Daoy (cell line): ENCODE results near the gene PLA2G10. TPM values are rescaled to one million over a fixed set of nuclear protein-coding genes. Genes with fewer than 3 reads are reported as not detected.
"Not testable (repeated sequence)": the region's sequence is repeated elsewhere in the genome, so short reads cannot be mapped to it uniquely, and the experiment has no call there.

ENCODE experiments used
- DNase-seq: peaks from one replicate; pipeline ENCODE4 v3.0.0-alpha.2; 2015; ENCODE audit warnings: low read depth
- total RNA-seq: library from RNA; depleted of rRNA; stranded (reverse); fragments of >200 nt; shearing (Covaris generic); gene quantifications from 2 replicates; pipeline ENCODE4 v1.2.3, GENCODE V29; 2014

Gene PLA2G10
- total RNA-seq, 1 experiment from 2014 or later: not detected

DNA sequence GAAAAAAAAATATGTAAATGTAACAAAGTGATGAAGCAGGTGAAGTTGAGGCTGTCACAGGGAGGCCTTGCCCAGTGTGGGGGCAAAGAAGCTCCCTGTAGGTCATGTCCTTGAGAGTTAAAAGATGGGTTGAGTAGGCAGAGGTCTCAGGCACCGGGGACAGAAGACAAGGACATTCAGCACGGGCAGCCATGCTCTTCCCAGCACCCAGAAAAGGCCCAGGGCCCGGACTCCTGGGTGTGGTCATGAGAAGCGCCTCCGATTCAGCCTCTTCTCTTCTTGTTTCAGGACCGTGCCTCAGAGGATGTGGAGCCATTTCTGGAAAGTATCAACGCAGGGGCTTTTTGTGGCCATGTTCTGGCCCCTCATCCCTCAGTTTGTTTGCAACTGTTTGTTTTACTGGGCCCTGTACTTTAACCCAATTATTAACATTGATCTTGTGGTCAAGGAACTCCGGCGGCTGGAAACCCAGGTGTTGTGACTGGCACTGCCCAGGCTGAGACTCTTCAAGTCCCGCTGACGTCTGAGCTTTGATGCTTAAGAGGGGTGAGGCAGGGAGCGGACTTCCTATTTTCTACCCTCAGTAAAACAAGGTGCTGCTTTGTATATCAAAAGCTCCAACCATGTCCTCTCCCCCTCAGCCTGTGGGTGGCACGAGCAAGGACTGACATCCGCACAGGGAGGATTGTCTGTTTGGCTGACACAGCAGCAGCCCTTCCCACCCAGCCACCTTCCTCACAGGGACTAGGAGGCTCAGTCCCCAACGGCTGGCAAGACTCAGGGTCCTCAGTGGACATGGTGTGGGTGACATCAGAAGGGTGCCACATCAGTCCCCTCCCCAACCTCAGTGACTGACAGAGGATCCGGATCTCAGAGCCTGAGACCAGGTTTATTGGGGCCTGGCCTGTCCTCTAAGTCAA is 26.5 kb downstream of the PLA2G10 start:
- no peak for DNase-seq

DNA sequence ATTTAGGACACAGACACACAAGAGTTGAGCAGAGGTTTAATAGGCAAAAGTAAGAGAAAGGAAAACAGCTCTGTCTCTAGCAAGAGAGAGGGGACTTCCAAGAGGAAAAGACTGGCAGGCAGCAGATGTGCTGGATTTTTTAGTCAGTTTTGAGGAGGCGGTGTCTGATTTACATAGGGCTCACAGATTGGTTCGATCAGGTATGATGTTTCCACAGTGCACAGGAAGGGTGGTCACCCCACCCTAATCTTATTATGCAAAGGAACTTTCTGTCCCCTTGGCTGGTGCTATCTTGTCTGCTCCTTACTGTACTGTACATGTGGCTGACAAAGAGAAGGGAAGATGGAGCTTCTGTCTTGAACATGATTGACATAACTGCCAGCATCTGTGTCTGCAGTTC is 36.0 kb downstream of the PLA2G10 start:
- DNase-seq: no peak

DNA sequence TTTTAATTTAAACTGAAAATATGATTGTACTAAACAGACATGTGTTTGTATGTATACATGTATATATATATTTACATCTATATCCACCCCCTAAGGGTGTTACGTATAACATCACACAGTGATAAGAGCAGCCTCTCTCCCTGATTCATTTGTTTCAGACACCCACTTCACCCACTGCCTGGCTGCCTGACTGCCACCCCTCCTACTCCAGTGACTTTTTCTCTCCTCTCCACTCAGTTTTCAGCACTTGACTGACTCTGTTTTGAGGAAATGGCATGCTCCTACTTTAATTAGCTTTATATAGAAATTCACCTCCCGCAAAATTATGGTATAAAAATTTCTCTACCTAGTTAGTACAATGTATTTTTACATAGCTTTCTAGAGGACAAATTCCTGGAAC is 41.4 kb downstream of the PLA2G10 start:
- no peak for DNase-seq

DNA sequence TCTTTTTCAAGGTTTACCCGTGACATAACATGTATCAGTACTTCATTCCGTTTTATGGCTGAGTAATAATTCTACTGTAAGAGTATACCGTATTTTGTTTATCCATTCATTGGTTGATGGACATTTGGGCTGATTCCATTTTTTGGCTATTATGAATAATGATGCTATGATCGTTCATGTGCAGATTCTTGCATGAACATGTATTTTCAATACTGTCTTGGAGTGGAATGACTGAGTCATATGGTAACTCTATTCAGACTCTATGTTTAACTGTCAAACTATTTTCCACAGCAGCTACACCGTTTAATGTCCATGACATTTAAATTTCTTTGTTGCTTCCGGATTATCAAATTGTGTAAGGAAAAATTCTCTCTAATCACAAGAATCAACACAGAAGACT is 43.5 kb downstream of the PLA2G10 start:
- no peak for DNase-seq

DNA sequence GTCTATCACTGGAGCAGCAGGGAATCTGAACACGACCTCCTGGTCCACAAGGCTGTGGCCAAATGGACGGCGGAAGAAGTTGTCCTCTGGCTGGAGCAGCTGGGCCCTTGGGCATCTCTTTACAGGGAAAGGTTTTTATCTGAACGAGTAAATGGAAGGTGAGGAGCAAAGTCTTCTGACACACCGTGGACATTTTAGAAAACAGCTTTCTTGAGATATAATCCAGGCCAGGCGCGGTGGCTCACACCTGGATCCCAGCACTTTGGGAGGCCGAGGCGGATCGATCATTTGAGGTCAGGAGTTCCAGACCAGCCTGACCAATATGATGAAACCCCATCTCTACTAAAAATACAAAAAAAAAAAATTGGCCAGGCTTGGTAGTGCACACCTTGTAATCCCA is 44.3 kb downstream of the PLA2G10 start:
- DNase-seq: no peak

DNA sequence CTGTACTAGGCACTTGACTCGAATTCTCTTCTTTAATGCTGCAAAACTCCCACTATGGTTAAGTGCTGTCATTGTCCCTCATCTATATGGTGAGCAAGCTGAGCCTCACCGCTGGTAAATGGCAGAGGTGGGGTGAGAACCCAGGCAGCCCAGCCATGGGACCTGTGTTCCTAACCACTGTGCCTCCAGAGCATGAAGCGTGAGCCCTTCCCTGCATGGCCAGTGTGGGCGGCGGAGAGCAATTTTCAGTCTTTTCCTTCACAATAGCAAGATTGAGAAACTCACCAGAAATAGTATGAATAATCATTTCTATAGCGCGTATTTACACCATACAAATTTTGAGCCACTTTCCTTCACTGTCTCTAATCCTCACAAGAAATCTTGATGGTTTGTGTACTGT is 52.2 kb downstream of the PLA2G10 start:
- DNase-seq: no peak

DNA sequence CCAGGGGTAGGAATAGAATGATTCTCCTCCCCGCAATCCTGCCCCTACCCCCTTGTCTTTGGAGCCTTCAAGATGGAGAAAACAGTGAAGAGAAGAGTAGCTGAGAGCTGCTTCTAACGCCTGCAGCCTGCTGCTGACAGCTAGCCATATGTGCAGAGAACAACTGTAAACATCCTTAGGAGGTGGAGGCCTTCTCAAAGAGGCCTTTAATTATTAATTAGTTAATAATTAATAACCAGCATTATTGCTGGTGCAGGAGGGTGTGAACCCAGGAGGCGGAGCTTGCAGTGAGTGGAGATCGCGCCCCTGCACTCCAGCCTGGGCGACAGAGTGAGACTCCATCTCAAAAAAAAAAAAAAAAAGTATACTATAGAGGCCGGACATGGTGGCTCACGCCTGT is 52.9 kb downstream of the PLA2G10 start:
- no peak for DNase-seq

DNA sequence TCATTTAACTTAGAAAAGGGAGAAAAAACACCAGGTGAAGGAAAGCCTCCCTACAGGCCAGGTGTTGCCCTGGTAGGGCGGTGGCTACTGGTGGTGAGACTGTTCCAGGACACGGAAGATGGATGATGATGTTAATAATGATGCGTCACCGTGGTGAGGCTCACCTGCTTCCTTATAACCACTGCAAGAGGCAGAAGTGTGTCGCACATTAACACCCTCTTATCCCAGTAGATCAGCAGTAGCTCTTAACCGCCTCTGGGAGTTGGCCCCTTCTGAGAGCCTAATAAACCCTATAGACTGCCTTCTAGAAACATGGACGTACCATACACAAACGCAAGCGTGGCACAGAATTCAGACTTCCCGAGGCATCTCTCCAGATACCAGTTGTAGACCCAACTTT is 53.6 kb downstream of the PLA2G10 start:
- DNase-seq: no peak

DNA sequence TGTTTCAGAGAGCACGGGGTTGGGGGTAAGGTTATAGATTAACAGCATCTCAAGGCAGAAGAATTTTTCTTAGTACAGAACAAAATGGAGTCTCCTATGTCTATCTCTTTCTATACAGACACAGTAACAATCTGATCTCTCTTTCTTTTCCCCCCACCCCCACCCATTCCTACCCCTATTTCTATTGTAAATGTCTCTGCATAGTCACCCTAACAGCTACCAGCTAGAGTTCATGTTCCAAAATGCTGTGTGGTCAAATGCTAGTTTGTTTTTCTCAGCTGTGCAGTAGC is 57.2 kb downstream of the PLA2G10 start:
- not testable (repeated sequence) for DNase-seq

DNA sequence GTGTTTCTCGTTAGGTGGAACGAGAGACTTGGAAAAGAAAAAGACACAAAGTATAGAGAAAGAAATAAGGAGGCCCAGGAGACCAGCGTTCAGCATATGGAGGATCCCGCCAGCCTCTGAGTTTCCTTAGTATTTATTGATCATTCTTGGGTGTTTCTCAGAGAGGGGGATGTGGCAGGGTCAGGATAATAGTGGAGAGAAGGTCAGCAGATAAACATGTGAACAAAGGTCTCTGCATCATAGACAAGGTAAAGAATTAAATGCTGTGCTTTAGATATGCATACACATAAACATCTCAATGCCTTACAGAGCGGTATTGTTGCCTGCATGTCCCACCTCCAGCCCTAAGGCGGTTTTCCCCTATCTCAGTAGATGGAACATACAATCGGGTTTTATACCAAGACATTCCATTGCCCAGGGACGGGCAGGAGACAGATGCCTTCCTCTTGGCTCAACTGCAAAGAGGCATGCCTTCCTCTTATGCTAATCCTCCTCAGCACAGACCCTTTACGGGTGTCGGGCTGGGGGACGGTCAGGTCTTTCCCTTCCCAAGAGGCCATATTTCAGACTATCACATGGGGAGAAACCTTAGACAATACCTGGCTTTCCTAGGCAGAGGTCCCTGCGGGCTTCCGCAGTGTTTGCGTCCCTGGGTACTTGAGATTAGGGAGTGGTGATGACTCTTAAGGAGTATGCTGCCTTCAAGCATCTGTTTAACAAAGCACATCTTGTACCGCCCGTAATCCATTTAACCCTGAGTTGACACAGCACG is 57.7 kb downstream of the PLA2G10 start:
- DNase-seq: not testable (repeated sequence)

DNA sequence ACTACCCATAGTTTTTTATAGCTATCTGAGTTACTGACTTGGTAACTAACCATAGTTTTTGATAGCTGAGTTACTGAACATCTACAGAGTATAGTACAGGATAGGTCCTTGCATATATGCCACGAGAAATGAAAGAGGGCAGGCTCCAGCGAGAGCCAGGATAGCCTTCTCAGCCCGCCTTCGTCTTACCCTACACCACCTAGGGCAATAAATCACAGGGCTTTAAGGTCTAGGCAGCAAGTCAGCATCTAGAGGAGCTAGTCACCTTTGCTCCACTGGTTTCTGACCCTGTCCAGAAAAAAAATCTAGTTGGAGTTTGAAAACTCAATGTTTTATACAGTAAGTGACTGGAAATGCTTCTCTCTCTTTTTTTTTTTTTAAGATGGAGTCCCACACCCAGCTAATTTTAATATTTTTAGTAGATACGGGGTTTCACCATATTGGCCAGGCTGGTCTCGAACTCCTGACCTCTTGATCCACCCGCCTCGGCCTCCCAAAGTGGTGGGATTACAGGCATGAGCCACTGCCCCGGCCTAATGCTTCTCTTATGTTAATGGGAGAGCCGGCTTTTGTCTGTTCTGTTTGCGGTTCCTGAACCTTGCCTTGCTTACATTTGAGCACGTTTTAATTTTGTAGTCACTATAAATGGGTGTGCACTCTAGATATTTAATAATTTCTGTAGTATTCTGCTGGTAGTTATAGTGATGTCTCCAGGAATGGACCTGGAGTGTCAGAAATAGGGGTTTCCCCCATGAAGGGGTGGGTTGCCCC is 58.5 kb downstream of the PLA2G10 start:
- DNase-seq: no peak

DNA sequence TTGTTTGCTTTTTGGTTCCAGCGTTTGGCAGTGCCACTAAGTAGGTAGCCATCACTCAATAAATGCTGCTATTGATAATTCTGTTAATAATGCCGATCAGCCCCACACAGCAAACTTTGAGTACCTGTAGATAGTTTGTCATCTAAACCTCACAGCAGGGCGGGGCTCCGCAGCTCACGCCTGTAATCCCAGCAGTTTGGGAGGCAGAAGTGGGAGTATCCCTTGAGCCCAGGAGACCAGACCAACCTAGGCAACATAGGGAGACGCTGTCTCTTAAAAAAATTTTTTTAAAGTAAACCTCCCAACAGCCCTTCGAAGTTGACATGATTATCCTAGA is 59.8 kb downstream of the PLA2G10 start:
- DNase-seq: no peak

DNA sequence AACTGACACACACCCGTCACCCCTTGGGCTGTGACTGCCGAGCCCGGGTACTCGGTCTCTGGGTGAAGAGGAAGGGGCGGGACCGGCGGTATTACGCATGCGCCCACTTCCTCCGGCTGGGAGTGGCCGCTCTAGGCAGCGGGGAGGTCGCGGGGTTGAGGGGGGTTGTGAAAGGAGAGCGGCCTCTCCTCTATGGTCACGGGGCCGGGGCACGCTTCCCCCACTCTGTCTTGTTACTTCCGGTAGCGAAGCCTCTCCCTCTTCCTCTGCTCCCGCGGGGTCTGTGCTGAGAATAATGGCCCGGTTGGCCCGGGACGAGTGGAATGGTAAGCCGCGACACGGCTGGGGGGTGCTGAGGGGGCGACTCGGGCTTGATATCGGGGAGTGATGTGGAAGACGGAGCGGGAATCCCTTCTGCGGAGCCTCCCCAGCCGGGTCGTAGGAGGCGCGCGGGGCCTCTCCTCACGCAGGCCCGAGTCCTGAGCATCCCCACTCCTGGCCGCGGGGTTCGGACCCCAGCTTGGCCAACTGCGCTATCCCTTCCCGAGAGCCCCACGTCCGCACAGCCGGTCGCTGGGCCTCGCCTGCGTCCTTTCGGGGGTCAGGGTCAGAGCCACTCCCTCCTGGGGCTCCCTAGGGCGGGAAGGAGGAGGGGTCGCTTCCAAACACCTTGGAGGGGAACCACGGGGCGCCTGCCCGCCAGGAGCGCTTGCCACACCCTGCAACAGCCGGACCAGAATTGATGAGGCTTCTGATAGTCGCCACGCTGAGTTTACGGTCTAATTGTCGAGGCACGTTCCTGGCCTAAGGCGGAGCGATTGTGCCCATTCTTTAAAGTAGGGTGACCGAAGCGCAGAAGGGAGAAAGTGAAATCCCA is 61.2 kb downstream of the PLA2G10 start, which contains the start of gene BFAR:
TSS of gene BFAR (plus strand) at position 259 of the 877 bp plus-strand sequence. CDS start 11,396 bp downstream, outside the sequence.
- DNase-seq: peak; percentile 99

DNA sequence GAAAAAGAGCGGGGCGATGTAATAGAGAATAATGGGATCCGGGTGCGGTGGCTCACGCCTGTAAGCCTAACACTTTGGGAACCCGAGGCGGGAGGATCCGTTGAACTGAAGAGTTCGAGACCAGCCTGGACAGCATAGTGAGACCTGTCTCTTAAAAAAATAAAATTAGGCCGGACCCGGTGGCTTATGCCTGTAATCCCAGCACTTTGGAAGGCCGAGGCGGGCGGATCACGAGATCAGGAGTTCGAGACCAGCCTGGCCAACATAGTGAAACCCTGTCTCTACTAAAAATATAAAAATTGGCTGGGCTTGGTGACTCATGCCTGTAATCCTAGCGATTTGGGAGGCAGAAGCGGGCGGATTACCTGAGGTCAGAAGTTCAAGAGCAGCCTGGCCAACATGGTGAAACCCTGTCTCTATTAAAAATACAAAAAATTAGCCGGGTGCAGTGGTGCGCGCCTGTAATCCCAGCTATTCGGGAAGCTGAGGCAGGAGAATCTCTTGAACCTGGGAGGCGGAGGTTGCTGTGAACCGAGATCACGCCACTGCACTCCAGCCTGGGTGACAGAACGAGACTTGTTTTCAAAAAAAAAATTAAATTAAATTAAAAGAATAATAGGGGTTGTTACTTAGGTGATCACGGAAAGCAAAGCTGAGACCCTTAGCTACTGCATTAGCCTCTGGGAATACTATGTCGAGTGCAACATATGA is 63.3 kb downstream of the PLA2G10 start:
- not testable (repeated sequence) for DNase-seq

DNA sequence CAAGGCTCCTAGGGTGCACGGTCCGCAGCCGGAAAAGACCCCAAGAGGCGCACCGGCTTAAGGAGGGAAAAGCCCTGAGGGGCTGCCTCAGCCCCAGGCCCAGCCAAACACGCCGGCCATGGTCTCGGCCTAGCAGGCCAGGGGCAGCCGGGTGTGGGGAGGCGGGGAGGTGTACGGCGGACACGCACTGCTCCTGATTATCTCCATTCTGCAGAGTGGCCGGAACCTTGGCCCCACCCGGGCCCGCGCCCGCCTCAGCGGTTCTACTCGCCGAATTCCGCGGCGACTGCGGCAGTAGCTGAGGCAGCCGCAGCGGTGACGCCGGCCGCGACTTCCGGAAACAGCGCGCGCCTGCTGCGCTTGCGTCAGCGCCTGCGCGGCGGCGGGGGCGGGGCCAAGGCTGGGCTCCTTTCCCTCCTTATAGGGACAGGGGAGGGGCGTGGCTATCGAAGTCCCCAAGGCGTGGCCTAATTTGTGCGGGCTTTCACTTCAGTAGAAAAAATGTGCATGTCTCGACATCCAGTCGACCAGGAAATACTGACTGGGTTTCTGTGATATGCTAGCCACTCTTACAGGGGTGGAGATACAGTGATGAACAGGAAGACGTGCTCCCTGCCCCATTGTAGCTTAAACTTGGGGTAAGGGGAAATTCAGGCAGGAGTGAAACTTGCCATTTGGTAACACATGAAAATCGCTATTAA is 64.0 kb downstream of the PLA2G10 start, which contains the start of gene PARN:
TSS of gene PARN (minus strand) at position 342 of the 701 bp plus-strand sequence. CDS start at position 207, 135 bp downstream.
- DNase-seq: peak; percentile 97

DNA sequence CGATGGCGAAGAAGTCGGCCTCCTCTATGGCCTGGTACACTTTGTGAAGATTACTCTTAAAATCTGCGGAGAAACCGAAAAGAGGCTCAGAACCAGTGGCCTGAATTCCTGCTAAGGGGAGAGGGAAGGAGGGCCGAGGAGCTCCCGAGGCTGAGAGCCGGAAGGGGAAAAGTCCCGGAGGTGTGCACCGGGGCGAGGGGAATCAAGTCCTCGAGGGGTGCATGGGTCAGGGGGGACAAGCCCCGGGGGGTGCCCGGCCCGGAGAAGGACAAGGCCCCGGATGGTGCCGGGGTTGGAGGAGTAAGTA is 64.5 kb downstream of the PLA2G10 start:
- no peak for DNase-seq

DNA sequence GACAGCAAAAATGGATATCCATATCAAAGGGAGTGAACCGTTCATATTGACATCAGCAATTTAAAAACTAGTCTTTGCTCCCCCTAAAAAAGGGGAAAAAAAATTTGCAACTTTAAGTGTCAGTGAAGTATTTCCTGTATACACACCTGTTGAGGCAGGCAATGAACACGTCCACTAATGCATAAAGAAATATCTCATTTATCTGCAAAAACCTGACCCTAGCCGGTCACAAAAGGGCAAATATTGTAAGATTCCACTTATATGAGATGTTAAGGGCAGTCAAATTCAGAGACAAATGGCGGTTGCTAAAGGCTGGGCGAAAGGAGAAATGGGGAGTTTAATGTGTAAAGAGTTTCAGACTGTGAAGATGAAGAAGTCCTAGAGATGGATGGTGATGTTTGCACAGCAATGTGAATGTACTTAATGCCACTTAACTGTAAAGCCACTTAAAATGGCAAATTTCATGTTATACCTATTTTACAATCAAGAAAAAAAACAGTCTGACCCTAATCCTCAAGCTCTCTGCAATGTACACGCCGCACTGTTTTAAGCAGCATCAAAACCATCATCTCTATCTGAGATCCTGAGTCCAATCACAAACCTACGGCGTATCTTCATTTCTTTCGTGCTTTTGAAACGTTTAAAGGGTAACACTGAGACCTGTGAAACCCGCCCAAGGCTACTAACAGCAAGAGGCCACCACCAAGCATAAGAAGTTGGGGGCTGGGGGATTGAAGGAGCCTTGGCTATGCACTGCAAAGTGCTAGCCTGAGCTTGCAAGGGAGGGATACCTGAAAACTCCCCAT is 65.1 kb downstream of the PLA2G10 start:
- no peak for DNase-seq

DNA sequence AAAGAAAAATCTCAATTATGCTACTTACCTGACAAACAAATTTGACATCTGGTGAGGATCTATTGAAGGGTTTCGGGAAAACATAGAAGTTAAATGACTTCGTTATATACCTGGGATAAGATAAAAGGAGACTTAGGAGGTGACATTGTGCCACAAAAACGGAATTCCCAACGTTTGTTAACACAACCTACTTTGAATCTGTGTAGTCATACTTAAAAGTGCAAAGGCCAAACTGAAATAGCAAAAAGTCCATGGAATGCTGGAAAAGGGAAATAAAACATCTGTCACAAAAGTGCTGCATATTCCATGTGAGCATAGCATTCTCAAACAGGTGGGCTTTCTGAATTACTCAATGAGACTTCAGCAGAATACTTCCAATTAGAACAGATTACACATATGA is 67.0 kb downstream of the PLA2G10 start:
- no peak for DNase-seq
